Ramos (cell line): ENCODE results near the gene SPATA19.

Source experiments
- in situ Hi-C: fragments of 300-500 bp; cut with MboI; formaldehyde crosslinking; loops from one replicate; pipeline ENCODE4 v1.14.3; 2022; ENCODE audit warnings: low sequenced_read_pairs; ENCODE audit not compliant: unreplicated experiment

The SPATA19 gene

GRCh38 chr11:133840479-133840941, 4.8 kb downstream of the SPATA19 start:
- in situ Hi-C loops, result no loop called here

- in situ Hi-C loops, result no loop called here
Measured at GRCh38 chr11:133835593-133836548, 9.4 kb downstream of the SPATA19 start.

- in situ Hi-C loops, result no loop called here
Measured at GRCh38 chr11:133834682-133835592, 10.4 kb downstream of the SPATA19 start.

- in situ Hi-C loops, result no loop called here
Measured at GRCh38 chr11:133833898-133834681, 11.2 kb downstream of the SPATA19 start.

GRCh38 chr11:133832991-133833897, 12.1 kb downstream of the SPATA19 start:
- in situ Hi-C loops, result no loop called here

- in situ Hi-C loops, result no loop called here
Measured at GRCh38 chr11:133832096-133832990, 13.0 kb downstream of the SPATA19 start.

GRCh38 chr11:133830931-133831907, 14.1 kb downstream of the SPATA19 start:
- in situ Hi-C loops, result no loop called here

- in situ Hi-C loops, result no loop called here
Measured at GRCh38 chr11:133829566-133829965, 15.7 kb downstream of the SPATA19 start.

DNA sequence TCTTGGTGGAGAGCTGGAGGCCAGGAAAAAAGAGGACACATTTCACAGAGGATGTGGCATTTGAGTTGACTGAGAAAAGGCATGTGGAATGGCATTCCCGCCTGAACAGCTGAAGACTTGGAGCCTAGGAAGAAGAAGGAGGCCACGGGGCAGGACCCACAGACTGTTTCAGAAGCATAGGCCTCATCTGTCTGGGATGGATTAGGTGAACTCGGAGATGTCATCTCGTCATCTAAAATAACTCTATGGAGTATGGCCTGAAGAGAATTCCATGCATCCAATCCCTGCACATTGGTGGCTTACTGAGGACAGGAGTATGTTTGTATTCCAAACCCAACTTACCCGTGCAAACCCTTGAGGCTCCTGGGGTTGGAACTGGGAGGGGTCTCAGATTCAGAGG, 16.4 kb downstream of the SPATA19 start:
- in situ Hi-C loops, result no loop called here

GRCh38 chr11:133827556-133827955, 17.8 kb downstream of the SPATA19 start:
- in situ Hi-C loops, result no loop called here

GRCh38 chr11:133826866-133827265, 18.4 kb downstream of the SPATA19 start:
- in situ Hi-C loops, result no loop called here

DNA sequence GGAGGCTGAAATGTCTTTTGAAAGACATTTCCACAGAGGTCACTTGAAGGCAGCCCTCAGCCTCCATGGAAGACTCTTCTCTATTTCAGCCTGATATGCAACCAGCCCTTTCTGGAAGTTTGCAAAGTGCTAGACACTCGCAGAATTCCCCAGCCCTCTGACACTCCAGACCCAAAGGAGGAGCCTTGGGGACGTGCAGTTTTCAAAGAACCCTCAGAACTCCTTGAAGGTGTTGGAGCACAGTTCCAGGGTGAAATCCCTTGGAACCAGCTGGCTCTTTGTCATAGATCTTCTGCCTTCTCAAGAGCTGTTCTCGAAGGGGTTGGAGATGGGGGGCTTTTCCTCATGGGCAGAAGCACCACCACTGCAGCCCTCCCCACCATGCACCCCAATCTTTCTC, 19.6 kb downstream of the SPATA19 start:
- in situ Hi-C loops, result no loop called here

DNA sequence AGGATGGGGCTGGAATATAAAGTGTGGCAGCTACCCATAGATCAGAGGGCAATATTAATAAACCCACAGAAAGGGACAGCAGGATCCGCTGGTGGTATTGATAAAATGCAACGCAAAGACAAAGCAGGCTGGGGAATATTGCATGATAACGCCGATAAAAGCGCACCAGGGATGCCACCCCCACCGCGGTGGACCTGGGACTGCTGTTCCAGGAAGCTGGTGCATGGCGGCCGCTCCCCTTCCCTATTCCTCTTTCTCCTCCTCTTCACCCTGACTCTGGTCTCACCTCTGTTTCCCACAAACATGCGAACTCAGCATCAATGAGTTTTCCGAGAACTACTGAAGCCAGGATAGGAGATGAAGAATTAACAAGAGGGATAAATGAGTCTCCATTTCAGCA, 20.2 kb downstream of the SPATA19 start:
- in situ Hi-C loops, result no loop called here

DNA sequence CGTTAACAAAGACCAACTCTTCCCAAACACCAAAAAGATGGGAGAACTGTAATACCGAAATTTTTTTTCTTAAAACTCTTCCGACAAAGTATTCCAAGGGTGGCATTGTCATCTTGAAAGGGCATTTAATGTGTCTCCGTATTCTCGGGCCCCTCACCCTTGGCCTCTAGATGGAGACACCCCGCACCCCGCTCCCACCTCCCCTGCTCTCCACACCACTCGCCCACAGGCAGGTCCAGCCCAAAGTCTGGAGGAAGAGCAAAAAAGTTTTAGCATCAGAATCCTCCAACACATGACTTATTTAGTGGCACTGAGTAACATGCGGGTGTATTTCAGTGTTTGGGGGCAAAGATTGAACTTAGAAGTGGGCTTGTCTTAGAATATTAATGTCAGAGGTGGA, 20.7 kb downstream of the SPATA19 start:
- in situ Hi-C loops, result loop anchor here (25.0 kb wide), 1 partner anchor 687 kb away; no protein-coding TSS in a partner anchor

GRCh38 chr11:133823614-133824013, 21.7 kb downstream of the SPATA19 start:
- in situ Hi-C loops, result loop anchor here (25.0 kb wide), 1 partner anchor 686 kb away; no protein-coding TSS in a partner anchor

DNA sequence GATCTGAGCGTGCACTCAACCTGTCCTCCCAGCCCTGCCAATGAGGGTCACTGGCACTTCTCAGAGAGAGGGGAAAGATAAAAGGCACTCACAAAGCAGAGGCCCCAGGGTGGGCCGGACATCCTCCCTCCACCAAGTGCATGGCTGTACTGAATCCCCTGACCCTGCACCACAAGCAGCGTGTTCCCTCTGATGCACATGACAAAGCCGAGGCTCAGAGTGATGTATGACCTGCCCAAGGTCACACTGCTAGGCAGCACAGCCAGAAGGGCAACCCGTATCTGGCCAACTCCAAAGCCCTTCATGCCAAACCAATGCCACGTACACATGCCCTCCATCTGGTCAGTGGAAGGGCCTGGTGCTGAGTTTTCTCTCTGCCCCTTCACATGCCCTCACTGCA, 22.1 kb downstream of the SPATA19 start:
- in situ Hi-C loops, result loop anchor here (25.0 kb wide), 1 partner anchor 686 kb away; no protein-coding TSS in a partner anchor

- in situ Hi-C loops, result loop anchor here (25.0 kb wide), 1 partner anchor 684 kb away; no protein-coding TSS in a partner anchor
Measured at GRCh38 chr11:133821776-133822175, 23.5 kb downstream of the SPATA19 start.
